HG02623 (cell line): ENCODE results near the gene CDC5L.

Experiments used
- ATAC-seq: cut with Tn5 transposase; IDR thresholded peaks from one replicate; pipeline ENCODE4 v1.9.1; 2021; ENCODE audit warnings: moderate library complexity; ENCODE audit not compliant: unreplicated experiment

CDC5L gene

DNA sequence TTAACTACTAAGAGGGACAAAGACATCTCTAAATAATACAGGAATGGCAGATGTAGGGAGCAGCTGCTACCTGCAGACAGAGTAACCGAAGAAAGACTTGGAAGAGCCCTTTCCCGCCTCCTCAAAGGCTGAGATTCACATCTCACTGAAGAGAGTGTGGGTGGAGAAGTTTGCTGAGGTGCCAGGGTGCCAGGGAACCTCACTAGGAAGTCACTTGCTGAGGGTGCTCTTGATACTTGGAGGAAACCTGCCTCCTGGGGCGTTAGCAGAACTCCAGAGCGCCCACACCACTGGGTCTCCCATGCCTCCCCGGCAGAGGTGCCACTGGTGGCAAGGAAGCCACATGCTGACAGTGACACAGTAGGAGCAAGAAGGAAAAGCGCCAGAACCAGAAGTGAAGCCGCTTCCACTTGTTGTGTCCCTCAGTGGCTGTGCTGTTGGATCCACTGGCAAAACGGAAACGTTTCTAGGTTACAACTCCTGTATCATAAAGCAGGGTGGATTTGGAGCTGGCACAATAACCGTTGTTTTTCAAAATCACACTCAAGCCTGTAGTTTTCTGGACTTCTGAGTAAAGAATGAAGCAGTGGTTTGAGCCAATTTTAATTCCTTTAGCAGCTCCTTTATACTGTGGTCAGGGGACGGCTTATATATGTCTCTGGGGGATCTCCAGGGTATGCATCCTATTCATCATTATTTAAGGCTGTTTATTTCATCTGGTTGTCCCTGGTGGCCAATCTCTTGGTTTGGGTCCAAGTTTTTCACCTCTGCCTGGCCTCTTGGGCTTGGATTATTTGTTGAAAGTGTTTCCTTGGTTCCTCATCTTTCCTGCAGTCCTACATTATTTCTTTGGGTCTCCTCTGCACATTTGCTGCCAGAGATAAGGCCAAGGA lies 64.5 kb downstream of the CDC5L start:
- no peak for ATAC-seq

DNA sequence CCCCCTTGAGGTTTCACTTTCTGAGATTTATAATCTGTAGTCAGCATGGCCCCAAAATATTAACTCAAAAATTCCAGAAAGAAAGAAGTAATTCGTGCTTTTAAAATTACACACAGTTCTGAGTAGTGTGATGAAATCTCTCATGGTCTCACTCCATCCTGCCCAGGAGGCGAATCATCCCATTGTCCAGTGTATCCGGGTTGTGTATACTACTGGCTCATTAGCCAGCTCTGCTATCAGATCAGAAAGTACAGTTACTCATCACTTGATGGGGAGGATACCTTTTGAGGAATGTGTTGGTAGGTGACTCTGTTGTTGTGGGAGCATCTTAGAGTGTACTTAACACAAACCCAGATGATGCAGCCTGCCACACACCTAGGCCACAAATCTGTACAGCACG lies 65.2 kb downstream of the CDC5L start:
- ATAC-seq = no peak

DNA sequence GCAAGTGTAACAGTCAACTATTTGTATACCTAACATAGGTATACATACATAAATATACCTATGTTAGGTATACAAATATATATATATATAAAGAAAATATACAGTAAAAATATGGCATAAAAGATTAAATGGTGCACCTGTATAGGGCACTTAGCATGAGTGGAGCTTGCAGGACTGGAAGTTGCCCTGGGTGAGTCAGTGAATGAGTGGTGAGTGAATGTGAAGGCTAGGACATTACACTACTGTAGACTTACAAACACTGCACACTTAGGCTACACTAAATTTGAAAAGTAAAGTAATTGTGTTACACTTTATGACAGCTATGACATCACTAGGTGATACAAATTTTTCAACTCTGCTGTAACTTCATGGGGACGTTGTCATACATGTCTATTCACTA lies 65.6 kb downstream of the CDC5L start:
- no peak for ATAC-seq

DNA sequence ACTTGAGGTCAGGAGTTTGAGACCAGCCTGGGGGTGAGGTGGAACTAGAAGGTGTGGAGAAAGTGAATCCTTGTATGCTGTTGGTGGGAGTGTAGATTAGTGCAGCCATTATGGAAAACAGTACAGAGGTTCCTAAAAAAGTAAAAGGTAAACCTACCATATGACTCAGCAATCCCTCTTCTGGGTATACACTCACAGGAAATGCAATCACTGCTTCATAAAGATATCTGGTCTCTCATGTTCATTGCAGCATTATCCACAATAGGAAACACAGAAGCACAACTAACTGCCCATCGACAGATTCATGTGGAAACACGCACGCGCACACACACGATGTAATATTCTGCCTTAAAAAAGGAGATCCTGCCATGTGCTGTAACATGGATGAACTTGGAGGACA lies 66.7 kb downstream of the CDC5L start:
- ATAC-seq = no peak

DNA sequence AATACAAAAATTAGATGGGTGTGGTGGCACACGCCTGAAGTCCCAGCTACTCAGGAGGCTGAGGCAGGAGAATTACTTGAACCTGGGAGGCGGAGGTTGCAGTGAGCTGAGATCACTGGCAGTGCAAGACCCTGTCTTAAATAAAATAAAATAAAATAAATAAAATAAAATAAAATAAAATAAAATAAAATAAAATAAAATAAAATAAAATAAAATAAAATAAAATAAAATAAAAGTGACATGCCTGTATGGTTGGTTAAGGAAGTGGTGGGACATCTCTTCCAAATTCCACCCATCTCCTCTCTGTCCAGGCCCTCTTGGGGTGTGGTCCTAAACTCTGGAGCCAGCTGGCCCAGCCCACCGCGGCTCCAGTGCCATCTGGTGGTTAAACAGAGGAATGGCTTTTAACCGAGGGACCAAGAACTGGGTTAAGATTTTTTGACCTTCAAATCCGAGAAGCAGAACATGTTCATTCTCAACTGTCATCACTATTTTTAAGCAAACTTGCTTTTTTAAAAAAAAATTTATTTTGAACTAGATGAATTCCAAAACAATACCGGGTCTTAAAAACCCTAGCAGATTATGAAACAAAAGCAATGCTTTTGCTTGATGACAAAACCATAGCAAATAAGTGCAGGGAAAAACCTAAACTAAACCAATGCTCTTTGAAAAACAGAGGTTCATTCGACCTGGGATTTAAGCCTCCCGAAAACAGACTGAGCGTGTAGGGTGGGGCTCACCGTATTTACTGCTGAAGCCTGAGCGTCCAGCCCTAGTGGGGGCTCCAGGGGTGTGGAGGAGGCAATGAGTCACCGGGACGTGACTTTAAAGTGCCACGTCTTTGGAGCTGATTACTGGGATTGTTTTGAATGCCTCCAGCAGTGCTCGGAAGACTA lies 68.8 kb downstream of the CDC5L start:
- ATAC-seq = no peak

DNA sequence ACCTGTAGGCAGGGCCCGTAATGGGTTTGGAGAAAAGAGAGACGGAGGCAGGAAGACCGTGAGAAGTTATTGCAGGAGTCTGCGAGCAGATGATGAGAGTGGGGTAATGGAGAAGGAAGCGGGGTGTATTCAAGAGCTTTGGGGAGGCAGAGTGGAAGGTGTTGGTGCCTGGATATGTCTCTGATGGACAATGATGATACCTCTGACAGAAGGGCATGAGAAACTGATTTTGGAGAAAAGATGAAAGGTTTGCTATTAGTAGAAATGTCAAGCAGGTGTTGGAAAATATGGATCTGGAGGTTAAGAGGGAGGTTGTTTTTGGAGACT lies 69.4 kb downstream of the CDC5L start:
- no peak for ATAC-seq

DNA sequence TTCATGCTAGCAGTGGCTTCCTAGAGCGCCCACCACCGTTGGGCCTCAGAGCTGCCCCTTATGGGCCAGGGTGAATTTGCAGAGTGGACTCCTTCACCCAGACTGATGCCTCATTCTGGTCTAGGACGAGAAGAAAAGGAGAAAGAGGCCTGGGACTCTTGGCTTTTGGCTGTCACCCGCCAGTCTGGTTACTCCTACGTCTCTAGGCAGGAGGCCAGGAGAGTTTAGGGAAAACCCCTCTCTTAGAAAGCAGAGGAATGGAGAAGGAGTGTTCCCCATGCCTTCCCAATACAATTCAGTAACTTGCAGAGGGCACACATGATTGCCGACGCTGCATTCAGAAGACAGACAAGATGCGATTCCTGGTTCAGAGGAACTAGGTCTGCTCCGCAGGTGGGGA lies 70.1 kb downstream of the CDC5L start:
- ATAC-seq = no peak

DNA sequence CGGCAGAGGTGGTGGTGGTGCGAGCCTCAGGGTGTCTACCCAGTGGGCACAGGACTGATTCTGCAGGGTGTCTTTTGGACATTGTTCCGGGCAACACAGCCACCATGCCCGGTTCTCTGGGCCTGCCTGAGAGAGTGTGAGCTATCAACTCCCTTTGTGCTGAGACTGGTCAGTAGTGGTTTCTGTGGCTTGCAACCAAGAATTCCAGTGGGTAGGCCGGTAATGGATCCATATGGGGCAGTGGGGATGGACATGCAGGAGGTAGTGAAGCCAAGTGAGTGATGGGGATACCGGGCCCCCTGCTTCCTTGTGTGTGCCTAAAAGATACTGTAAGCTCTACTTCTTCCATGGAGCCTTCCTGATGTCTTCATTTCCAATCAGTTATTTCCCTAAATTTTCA lies 71.0 kb downstream of the CDC5L start:
- no peak for ATAC-seq

DNA sequence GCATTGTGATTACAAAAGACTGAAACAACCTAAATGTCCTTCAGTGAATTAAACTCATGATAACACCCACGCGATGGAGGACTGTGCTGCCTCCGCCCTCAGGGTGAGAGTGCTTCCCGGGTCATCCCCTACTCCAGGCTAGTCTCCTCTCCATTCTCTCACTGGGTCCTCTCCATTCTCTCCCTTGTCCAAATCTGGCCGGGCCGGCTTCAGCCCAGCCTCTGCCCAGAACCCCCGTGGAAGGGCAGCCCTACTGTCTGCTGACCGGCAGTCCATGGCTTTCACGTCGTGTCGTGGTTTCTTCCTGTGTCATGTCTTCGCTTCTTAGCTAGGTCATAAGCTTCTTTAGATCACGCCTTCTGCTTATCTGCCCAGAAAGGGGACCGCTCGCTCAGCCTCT lies 74.8 kb downstream of the CDC5L start:
- no peak for ATAC-seq

DNA sequence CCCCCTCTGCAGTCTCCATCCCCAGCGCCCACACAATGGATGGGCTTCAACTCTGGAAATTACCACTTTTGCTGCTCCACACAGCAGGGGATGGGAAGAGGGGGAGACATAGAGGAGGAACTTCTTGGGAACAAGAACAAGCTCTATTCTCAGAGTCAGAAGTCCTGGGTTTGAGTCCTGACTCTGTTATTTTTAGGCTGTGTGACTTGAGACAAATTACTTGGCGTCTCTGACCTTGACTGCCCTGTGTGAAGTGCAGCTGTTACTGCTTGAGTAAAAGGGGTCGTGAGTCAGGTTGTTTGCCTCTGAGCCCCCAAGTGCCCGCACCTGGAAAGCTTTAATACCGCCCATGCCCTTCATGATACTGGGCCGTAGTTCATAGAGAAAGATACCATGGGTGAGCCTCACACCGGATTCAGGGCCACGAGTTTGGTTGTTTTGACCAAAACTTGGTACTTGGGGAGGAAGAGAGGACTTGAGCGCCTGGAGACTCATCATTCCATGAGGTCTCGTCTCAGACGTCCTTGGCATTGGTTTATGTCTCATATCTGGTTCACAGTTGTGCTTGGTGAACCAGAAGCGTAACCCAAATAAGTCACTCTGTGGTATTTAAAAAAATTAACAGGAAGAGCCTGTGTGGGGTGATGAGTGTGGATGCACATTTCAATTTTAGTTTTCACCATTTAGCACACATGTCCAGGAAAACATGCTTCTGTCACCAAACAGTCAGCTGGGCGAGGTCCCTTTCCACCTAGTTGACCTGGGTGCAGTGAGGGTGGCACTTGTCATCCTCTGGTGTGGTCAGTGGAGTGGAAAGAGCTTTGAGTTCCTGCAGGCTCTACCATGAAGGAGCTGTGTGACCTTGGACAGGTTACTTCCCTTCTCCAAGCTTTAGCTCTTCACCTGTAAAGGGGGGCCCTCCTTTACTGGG lies 75.6 kb downstream of the CDC5L start:
- ATAC-seq = no peak

DNA sequence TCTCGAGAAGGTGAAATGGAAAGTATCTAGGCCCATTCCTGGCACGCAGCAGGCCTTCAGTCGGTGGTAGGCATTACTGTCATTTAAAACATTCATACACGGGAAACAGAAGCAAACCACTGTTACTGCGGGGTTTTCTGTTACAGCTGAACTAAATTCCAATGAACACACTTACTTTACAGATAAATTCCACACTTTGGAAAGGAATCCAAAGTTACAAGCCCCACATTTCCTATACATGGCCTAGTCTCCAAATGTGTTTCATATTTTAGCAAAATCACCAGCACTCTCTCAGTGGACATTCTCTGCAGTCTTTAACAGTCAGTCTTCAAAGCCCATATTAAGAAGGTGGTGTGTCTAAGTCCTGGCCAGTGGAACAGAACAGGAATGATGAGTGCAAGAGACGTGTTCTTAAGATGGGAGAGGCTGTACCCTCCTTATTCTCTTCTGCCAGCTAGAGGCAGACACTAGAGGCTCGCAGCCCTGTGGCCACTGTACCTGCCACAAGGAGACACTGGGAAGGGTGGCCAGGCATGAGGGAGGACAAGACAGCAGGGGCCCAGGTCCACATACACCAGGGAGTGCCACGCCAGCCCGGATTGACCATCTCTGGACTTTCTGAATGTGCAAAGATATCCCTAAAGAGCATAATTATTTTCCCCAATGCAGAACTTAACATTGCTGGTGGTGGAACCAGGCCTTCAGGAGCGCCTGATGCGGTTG lies 76.4 kb downstream of the CDC5L start:
- ATAC-seq = no peak

DNA sequence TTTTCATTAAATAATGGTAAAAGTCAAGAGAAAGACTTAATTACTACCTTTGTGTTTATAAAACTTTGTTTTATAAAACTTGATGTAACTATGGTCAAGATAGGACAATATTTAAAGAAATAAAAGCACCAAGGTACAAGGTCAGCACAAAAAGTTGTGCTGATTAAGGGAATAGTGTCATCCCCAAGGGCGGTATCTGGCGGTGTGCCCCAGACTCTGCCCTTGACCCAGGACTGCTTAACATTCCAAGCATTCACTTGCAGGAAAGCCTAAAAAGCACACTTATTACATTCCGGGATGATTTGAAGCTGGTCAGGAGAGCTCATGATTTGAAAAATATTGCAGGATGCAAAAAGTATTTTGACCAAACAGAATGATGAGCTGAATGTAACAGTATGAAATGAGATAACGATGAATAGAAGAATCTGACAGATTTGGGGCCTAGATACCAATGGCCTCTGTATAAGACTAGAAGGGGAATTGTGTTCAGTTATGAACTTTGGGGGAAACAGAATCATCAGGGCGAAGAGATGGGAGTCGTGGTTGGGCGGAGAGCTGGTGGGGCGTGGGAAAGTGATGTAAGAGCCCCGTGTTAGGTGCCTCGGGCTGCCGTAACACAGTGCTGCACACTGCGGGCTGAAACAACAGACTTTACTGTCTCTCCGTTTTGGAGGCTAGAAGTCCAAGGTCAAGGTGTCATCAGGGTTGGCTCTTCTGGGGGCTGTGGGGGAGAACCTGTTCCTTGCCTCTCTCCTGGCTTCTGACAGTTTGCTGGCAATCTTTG lies 77.2 kb downstream of the CDC5L start:
- ATAC-seq = no peak

DNA sequence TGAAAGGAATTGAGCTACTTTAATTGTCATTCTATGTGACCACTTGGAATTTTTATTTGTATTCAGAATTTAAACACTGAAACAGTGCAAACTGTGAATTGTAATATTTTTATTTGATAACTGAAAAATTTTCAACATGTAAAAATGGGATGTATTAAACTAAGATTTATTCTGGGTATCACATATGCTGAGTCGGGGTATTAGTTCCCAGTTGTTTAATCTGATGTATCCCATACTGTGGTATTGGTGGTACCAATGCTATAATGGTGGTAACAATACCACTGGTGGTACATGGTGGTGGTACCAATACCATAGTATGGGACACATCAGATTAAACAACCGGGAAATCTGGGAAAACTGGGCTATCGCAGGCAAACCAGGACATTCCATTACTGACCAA lies 79.4 kb downstream of the CDC5L start:
- ATAC-seq = no peak

DNA sequence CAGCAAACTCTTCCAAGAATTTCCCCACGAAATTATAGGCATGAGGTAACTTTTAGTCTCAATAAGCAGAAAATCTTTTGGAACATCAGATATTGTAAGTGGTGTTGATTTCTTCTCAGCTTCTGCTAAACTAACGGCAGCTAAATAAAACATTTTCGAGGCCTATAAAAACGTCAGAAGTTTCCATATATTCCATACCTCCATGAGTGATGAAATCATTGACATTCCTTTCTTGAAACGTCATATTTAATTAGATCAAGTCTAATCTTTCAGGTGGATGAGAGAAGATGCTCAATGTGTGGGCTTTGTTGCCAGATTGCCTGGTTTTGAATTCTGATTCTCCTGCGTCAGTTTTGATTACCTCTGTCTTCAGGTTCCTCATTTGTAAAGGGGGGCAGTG lies 81.3 kb downstream of the CDC5L start:
- ATAC-seq = no peak

DNA sequence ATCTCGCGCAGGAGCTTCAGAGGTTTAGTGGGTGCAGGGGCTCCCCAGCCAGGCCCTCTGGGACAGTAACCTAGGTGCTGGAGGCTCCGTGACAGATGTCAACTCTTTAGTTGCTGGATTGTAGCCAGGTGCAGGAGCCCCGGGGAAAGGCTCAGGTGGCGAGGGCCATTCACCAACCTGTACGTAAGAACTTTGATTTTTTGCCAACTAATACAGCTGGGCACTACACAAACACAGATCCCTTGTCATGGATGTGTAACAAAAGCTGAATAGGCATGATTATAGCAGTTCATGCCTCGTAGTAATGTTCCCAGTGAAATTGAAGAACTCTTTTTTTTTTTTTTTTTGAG lies 82.6 kb downstream of the CDC5L start:
- ATAC-seq = no peak

DNA sequence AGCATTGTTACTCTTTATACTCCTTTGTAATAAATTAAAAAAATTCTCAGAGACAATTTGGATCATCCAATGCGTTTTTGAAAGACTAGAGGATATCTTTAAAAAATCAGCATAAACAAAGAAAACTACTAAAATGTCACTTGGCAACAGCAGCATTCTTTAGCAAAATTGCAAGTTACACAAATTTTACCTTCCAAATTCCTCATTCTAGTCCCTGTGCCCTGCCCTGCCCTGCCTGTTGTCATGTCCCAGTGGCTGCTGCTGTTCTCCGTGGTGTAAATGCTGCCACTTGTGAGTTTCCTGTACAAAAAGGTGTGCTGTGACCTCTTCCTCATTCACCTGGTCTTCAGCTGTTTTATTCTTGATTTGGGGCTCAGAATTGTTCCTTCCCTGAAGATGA lies 83.2 kb downstream of the CDC5L start:
- no peak for ATAC-seq

DNA sequence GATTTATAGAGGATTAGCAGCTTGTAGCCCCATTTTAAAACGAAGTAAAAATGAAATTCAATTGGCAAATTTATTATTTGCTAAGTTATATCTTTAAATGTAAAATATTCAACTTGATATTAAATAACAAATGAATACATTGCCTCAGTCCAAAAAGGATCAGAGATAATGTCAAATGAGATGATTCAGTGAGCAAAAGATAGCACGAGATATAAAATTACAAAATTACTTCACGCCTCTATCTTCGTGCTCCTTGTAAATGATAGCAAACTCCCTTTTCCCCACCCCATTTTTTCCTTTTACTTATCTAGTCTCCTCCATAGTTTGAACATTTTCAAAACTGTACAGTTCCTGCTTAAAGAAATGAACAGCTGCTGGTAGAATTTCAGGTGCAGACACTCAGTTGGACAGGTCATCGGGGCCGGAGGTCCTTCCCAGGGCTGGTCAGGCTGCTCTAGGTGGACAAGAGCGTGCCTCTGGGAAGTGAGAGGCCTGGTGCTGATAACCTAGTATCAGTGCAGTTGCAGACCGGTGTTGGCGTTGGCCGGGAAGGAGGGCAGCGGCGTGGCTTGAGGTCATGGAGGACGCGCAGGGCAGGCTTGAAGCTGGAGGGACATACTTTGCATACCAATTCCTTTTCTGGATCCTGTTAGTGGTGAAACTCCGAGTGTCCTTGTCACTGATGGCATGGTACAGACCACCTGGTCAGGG lies 83.9 kb downstream of the CDC5L start:
- ATAC-seq = no peak

DNA sequence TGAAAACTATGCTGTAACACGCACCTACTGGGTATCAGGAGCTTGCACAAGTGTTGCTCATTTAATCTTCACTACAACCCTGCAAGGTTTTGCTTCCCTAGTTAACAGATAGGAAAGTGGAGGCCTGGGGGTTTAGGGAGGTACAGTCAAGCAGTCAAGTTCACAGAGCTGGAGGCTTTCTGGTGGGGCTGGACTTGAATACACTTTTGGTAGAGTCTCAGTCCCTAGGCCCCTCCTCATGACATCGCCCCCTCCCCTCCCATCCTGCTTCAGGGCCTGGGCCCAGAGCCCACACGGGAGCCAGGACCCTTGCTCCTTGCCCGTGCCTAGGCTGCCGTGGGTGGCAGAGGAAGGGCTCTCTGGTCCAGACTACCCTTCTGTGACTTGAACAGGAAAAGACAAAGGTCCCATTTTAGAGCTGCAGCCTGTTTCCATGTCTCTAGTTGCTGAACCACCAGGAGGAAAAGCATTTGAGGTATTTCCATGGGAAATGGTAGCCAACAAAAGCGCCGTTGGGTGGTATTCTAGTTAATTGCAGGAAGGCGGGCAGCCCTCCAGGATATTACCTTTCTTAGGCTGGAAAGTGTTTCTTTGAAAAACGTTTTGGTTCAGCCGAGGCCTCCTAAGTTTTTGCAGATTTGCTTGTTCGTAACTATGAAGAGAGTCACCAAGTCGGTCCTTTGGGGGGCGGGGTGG lies 84.9 kb downstream of the CDC5L start:
- no peak for ATAC-seq
